ENCODE data around the gene OR2B2.

The OR2B2 gene

DNA sequence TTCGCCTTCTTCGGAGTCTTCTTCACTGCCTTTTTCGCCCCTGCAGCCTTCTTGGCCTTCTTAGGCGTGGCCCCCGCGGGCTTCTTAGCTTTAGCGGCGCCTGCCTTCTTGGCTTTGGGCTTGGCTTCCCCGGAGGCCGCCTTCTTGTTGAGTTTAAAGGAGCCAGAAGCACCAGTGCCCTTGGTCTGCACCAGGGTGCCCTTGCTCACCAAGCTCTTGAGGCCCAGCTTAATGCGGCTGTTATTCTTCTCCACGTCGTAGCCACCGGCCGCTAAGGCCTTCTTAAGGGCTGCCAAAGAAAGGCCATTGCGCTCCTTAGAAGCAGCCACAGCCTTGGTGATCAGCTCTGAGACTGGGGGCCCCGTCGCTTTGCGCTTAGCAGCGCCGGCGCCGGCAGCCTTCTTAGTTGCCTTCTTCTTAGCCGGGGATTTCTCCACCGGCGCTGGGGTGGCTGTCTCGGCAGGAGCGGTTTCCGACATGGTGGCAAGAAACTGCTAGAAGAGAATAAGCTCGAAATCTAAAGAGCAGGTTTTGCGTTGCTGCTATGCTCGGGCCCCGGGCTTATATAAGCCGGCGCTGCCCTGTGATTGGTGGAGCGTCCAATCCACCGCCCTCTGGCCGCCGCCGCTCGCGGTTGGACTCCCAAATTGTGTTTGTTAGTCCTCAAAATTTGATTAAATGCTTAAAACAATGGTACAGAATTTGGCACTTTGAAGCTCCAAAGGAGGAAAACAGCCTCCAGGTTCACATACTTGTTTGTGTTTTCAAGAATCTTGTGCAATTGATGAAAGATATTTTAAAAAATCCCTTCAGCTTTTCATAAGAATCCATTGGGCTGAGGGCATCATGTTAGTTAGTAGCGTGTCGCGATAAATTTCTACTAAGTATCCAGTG lies 44.9 kb downstream of the OR2B2 start:
- DNase-seq (ENCODE audit: low read depth in 2 of 2) = no peak

- DNase-seq (ENCODE audit: low read depth in 2 of 2) = no peak
Observed at GRCh38 chr6:27866357-27867050, 45.7 kb downstream of the OR2B2 start.

GRCh38 chr6:27865850-27866356 lies 46.3 kb downstream of the OR2B2 start:
- no peak for DNase-seq (ENCODE audit: low read depth in 2 of 2)

DNA sequence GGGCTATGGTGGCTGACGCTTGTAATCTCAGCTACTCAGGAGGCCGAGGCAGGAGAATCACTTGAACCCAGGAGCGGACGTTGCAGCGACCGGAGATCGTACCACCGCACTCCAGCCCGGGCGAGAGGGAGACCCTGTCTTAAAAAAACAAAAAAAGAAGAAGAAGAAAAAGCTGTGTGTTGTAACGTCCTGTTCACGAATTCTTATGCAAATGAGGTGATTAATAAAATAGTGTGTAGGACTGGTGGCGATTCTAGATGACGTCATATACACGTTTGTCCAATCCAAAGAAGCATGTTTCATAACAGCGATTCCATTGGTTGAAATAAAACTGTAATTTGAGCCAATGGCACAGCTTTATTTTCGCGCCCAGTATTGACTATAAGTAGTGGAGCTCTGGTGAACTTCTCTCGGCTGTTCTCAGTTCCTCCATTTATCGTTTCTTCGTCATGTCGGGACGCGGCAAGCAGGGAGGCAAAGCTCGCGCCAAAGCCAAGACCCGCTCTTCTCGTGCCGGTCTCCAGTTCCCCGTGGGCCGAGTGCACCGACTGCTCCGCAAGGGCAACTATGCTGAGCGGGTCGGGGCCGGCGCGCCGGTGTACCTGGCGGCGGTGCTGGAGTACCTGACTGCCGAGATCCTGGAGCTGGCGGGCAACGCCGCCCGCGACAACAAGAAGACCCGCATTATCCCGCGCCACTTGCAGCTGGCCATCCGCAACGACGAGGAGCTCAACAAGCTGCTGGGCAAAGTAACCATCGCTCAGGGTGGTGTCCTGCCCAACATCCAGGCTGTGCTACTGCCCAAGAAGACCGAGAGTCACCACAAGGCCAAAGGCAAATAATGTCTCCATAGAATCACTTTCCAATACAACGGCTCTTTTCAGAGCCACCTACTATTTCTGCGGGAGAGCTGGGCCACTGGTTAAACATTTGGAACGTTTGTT lies 47.0 kb downstream of the OR2B2 start:
- peak in 1 of 2 donors; percentile 41 for DNase-seq (ENCODE audit: low read depth in 2 of 2)

DNA sequence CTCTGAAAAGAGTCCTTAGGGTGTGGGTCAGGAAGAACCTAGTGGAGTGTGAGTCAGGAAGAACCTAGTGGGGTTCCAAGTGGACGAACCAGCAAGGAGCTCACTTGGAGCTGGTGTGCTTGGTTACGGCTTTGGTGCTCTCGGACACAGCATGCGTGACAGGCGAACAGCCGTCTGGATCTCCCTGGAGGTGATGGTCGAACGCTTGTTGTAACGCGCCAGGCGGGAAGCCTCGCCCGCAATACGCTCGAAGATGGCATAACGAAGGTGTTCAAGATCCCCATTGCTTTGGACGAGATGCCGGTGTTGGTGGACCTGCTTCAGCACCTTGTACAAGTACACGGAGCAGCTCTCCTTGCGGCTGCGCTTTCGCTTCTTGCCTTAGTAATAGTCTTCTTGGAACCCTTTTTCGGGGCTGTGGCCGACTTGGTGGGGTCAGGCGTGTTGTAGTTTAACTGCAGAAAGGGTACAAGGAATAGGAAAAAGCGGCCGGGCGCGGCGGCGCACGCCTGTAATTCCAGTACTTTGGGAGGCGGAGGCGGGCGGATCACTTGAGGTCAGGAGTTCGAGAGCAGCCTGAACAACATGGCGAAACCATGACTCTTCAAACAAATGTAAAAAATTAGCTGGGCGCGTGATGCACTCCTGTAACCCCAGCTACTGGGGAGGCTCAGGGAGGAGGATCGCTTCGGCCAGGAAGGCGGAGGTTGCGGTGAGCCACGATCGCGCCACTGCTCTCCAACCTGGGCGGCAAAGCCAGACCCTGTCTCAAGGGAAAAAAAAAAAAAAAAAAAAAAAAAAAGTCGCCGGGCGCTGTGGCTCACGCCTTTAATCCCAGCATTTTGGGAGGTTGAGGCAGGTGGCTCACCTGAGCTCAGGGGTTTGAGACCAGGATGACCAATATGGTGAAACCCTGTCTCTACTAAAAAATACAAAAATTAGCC lies 48.0 kb downstream of the OR2B2 start:
- DNase-seq (ENCODE audit: low read depth in 2 of 2) = no peak

DNA sequence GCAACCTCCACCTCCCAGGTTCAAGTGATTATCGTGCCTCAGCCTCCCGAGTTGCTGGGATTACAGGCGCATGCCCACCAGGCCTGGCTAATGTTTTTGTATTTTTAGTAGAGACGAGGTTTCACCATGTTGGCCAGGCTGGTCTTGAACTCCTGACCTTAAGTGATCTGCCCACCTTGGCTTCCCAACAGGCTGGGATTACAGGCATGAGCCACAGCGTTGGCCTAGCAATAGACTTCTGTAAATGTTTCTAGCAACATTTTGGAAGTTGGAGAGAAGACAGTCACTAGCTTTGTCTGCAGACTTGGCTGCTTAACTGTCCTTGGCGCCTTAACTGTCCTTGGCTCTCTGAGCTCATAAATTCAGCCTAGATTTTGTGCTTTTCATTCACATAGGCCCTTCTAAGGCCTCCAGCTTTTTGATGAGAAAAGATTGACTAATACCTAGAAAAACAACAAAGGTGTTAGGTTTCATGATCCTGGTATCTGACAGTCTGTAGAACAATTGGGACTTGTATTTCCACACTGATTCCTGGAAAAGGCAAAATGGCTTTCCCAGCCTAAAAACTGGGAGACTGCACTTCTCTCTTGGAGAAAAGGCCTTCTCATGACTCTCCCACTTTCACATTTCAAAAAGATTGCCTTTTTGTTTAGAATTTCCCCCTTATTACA lies 49.7 kb downstream of the OR2B2 start:
- no peak for DNase-seq (ENCODE audit: low read depth in 2 of 2)

GRCh38 chr6:27861861-27862260 lies 50.3 kb downstream of the OR2B2 start:
- DNase-seq (ENCODE audit: low read depth in 2 of 2) = no peak

DNA sequence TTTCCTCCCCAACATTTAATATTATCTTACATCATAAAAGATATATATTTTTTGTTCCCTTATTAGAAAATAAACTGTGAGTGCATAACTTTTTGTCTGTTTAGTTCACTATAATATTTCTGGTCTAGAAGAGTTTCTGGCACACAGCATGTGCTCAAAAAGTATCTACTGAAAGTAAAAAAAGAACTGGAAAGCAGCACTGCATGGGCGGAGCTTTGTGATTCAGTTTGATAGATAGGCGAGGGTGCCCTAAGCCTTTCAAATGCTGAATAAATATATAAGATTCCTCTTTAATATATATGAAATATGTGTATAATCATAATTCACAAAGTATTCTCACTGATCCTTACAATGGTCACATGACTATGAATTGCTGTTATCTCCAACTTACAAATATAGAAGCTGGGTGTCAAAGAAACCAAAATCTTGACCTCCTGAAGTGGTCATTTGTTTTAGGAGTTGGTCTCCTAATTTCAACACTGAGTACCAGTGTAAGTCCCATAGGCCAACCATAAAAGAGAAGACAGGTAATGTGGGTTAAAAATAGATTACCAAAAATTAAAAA lies 50.8 kb downstream of the OR2B2 start:
- no peak for DNase-seq (ENCODE audit: low read depth in 2 of 2)
